ENCODE results near the gene PCED1B.

The PCED1B gene

DNA sequence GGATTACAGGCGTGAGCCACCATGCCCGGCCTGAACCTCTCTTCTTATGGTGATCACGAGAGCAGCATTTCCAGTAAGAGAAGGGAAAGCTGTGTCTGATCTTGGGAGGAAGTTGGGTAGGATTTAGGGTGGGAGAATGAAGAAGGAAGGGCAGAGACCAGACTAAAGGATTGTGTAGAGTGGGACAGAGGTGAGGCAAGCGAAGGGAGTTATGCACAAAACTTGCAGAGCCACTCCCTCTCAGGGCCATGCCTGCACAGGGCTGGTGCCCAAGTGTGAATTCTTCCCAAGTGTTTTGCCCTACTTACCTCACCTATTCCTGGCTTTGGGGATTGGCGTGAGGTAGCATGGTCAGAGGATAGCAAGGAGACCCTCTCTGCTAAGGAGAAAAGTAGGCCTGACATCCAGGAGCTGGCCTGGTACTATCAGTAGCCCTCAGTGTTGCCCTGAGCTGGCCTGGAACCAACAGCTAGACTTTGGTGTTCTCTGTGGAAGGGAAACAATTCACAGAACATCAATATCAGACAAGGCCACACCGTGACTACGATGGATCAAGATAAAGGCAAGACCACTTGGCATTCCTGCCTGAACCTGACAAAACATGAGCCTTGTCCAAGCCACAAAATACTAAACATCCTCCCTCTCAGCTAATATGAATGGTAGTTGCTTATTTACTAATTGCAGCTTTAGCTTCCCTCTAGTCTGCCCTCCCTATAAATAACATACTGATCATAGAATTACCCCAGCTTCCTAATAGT lies 201.3 kb downstream of the PCED1B start:
- Histone ChIP-seq H3K4me3 (ENCODE audit: low read length) (no peak overlapping the region), H3K9me3 (ENCODE audit: insufficient read depth, low read depth, low read length) (no peaks in the 10 kb centered on the region), H3K4me1 (ENCODE audit: insufficient read depth, low read length) (0 out of 2 replicates have a peak, but pooled peaks cover 4% of the 10 kb centered on the region), H3K27ac (ENCODE audit: low read depth, low read length) (no peak overlapping the region), H3K9ac (ENCODE audit: low read depth, low read length) (no peak overlapping the region), H3K27me3 (ENCODE audit: insufficient read depth, low read length) (no peaks in the 10 kb centered on the region), H3K36me3 (ENCODE audit: insufficient read depth, low read length) (no peaks in the 10 kb centered on the region)
- 93% methylated on average over 7 of the region's 7 CpGs for WGBS

GRCh38 chr12:47281667-47282171 lies 202.3 kb downstream of the PCED1B start:
- Histone ChIP-seq H3K27me3 (ENCODE audit: insufficient read depth, low read length) (no peaks in the 10 kb centered on the region), H3K4me1 (ENCODE audit: insufficient read depth, low read length) (0 out of 2 replicates have a peak, but pooled peaks cover 4% of the 10 kb centered on the region), H3K27ac (ENCODE audit: low read depth, low read length) (no peak overlapping the region), H3K36me3 (ENCODE audit: insufficient read depth, low read length) (no peaks in the 10 kb centered on the region), H3K9me3 (ENCODE audit: insufficient read depth, low read depth, low read length) (no peaks in the 10 kb centered on the region), H3K4me3 (ENCODE audit: low read length) (no peak overlapping the region), H3K9ac (ENCODE audit: low read depth, low read length) (no peak overlapping the region)
- 88% methylated on average over 3 of the region's 4 CpGs for WGBS

GRCh38 chr12:47282206-47282605 lies 202.8 kb downstream of the PCED1B start:
- H3K27ac ChIP-seq (ENCODE audit: low read depth, low read length), result 0 out of 2 replicates have a peak overlapping the region, but pooled peaks have one; percentile 37
- 94% methylated on average over 3 of the region's 4 CpGs for WGBS
- 0 out of 2 replicates have a peak, but pooled peaks cover 4% of the 10 kb centered on the region for H3K4me1 ChIP-seq (ENCODE audit: insufficient read depth, low read length)
- H3K27me3 ChIP-seq (ENCODE audit: insufficient read depth, low read length), result no peaks in the 10 kb centered on the region
- H3K9ac ChIP-seq (ENCODE audit: low read depth, low read length), result no peak overlapping the region
- no peak overlapping the region for H3K4me3 ChIP-seq (ENCODE audit: low read length)
- H3K9me3 ChIP-seq (ENCODE audit: insufficient read depth, low read depth, low read length), result no peaks in the 10 kb centered on the region
- no peaks in the 10 kb centered on the region for H3K36me3 ChIP-seq (ENCODE audit: insufficient read depth, low read length)

All from HUES64 (cell line).